ENCODE measurements around the gene KMT2E.

Gene KMT2E

DNA sequence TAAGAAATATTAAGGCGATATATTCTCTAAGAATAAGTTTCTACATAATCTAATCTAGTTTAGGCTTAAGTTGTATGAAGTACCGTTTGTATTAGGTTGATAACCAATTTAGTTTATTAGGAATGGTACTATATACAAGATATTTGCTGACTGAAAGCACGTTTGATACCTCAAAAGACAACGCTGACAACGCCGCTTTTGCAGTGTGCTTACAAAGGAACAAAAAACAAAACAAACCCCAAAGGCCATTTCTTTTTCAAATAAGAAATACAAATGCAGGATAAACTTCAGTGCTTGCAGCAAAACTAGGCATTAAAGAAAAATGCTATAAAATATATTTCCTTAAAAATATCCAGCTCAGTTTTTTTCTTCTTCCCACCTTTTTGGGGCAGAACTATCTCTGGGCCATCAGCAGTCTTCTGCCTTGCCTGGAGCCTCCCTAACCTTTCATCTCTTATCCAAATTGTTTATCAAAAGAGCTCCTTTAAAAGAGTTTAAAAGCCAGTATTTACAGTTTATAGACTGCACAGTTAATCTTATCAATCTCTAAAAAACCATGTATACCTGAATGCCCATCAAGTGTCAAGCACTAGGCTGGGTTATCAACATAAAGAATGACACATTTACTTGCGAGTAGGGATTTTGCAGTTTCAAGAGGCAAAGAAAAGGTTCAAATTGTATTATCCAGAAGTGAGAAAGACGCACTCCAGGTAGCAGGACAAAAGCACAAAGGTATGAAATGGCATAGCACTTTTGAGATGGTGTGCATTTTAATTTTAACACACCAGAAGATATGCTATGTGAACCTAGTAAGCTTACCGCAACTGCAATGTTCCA, 4.1 kb upstream of the KMT2E start:
- DNase-seq (ENCODE audit: low read depth), result no peak

DNA sequence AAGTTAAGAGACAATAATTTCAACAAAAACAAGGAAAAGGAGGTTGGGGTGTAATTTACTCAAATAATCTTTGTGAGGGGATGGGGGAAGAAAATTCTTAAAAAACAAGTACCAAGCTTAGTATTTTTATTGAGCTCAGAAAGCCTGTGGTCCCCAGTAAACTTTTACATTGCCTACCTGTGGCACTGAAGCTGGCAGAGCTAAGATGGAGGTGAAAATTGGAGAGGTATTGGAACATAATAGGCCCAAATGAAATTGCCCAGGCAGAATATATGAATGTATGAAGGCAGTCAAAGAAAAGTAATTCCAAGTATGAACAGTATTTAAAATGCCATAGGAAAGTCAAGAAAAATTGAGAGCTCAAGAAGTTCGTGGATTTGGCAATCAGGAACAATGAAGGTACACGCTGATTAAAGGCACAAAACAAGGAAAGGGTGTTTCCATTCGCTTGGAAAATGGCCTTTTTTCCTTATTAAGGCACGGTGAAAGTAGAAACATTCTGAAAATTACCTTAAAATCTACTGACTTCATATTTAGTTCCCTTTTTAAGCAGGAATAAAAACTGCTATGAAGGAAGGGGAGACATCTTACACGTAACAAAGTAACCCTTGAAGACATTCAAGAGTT, 3.4 kb upstream of the KMT2E start:
- DNase-seq (ENCODE audit: low read depth), result no peak

DNA sequence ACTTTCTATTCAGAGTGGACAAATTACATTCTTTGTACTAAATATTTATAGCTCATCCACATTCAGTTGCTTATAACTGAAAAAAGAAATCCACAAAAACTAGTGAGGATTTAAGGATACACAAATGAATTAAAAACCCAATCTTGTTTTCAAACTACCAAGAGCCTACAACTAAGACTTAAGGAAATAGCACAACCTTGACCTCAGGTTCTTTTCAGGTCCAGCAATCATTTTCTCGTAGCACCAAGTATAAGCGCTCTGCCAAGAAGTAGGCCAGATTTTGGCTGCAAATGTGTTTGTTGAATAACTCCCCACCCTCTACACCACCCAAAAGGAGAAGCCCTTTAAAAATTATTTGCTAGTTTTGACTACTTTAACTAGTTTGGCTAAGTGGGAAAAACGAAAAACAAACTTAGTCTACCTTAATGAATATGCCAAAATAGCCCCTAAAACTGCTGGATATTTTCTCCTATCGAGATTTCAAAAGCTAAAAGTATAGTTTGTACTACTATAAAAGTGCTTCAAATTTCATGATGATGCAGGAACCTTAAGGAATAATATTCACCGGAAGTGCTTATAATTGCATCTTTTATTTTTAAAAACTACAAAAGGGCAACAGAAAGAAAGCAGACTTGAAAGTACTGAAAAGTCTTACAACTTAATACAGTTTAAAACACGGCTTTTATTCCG, 2.7 kb upstream of the KMT2E start:
- peak; percentile 39 for DNase-seq (ENCODE audit: low read depth)

DNA sequence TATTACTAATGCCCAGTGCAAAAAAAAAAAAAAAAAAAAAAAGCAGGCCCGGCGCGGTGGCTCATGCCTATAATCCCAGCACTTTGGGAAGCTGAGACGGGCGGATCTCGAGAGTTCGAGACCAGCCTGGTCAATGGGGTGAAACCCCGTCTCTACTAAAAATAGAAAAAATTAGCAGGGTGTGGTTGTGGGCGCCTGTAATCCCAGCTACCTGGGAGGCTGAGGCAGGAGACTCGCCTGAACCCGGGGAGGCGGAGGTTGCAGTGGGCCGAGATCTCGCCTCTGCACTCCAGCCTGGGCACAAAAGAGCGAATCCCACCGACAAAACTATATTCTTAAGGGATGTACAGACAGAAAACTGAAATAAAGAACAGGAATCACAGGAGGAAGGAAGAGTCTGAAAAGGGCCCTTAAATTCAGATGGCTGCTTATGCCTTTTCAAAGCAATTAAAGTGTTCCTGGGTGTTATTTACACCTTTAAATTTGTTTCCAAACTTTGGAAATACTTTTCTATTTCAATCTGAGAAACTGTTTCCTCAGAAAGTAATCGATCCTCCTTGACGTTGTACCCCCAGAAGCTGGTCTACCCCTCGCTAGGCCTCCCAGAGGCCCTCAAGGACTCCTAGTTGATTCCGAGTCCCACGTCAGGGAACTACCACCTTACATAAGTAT, 2.0 kb upstream of the KMT2E start:
- no peak for DNase-seq (ENCODE audit: low read depth)

DNA sequence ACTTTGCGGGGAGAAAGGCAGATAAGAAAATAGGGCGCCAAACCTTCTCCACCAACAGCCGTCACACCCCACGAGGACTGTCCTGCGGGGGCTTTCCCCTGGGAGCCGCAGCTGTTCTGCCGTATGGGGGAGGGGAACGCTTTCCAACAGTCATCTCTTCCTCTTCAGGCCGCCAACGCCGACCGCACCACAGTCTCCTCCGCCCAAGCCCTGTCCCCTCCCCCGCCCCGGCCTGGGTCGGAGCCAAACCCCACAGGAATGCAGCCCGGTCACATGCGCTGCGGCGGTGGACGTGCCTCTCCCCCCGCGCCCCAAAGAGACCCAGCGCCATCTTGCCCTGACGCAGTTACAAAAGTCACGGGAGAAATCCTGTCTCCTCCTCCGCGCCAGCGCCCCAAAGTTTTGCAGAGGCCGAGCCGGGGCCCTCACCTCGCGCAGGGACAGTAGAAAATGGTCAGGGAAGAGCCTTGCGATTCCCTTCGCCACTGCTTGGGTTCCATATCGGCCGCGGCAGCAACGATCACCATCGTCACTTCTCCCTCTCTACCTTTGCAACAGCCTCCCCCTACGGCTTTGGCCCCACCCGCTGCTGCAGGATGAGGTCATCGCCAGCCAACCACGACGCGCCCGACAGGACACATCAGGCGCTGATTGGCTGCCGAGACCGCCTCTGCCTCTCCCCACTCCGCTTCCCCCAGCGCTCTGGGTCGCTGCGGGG, 1.3 kb upstream of the KMT2E start:
- peak; percentile 99 for DNase-seq (ENCODE audit: low read depth)

DNA sequence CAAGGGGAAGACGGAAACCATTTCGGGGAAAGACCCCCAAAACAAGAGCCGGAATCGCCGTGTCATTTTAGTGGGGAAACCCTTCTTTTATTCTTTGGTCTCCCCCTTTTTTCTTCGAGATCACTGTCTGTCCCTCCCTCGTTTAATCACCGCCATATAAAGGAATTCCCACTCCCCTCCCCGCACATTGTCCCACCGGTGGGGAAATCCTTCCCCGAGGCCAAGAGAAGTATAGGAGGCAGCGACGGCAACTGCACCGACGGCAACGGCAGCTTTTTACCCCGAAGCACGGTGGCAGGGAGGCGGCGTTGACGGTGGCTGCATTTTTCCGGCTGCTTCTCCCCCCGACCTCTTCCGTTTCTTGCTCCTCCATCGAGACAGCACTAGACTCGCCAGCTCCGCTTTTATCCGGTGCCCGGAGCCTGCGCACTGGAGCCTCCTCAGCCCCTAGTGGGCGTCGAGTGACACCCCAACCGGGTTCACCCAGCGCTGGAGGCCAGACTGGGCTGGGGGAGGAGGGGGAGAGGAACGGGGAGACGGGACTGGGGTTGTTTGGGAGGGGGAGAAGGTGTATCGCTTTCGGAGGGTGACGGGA, 687 bp upstream of the KMT2E start:
- peak; percentile 95 for DNase-seq (ENCODE audit: low read depth)

DNA sequence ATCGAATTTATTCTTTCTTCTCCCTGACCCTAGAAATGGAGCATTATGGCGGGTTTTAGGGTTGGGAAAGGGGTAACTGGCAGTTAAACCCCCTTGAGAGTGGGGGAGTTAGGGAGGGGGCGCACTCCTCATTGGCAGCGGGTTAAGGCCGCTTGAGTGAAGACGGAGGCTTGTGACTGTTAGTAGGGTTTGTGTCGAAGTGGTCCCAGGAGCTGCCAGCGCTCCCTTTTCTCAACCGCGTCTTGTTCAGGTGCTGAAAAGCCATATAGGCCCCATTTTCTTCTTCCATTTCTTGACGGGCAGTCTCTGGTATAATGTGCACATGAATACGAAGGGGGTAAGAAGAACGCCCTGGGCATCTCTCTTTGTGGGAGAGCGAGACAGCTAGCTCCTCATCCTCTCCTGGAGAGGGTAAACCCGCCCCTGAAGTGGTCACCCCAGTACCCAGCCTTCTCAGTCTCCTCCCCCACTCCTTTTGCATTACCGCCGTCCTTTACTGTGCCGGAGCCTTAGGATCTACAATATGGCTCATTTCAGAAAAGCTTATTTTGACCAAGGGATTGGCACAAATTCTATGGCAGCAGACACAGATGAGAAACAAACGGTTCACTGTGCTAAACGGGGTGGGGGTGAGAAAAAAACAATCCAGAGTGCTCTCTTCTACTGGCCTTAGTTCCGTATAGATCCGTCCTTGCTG, 836 bp downstream of the KMT2E start:
- peak; percentile 58 for DNase-seq (ENCODE audit: low read depth)

DNA sequence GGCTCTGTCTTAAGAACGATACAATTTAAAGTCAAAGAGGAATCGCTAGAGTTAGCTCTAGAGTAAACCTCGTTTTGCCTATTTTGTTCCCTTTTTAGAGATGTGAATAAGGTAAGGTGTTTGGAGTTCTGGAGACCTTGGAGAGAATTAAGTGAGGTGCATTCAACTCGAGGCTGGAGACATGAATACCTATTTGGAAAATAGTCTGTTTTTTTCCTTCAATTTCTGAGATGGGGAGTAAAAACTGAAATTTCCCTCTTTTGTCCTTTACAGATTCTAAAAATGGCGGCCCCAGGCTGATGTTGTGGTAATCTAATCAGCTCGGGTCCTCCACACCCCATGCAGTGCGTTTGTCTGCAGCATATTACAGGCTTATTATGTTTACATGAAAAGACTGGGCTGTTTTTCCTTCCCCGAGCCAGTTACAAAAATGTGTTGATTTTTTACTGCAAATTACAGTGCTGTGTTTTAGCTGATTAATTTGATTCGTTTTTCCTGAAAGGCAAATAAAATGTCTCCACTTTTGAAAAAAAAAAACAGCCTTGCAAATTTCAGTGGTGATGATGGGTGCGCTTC, 1.5 kb downstream of the KMT2E start:
- peak; percentile 50 for DNase-seq (ENCODE audit: low read depth)

DNA sequence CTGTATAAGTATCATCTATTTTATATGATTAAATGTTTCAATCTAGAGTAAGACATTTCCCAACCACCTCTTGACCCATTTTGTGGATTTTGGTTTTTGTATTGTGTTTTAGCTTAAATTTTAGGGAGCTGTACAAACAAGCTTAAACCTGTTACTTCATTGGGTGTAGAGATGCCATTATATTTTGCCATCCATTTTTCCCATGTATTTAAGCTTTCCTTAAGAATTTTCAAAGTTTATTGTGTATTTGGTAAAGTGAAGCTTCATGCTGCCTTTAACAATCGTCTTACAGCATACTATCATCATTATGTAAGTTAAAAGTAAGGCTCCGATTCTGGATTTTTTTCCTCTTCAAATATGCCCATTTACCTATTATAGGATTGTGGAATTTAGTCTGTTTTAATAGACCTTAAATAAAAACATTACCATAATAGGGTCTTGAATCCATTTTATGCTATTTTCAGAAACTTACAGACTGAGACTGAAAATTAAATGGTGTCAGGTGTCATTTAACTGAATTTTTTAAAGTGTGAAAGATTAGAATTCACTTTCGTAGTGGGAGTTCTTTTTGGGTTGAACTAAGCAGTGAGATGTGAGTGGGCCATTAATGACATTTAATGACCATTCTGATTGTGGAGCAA, 2.2 kb downstream of the KMT2E start:
- DNase-seq (ENCODE audit: low read depth), result no peak

DNA sequence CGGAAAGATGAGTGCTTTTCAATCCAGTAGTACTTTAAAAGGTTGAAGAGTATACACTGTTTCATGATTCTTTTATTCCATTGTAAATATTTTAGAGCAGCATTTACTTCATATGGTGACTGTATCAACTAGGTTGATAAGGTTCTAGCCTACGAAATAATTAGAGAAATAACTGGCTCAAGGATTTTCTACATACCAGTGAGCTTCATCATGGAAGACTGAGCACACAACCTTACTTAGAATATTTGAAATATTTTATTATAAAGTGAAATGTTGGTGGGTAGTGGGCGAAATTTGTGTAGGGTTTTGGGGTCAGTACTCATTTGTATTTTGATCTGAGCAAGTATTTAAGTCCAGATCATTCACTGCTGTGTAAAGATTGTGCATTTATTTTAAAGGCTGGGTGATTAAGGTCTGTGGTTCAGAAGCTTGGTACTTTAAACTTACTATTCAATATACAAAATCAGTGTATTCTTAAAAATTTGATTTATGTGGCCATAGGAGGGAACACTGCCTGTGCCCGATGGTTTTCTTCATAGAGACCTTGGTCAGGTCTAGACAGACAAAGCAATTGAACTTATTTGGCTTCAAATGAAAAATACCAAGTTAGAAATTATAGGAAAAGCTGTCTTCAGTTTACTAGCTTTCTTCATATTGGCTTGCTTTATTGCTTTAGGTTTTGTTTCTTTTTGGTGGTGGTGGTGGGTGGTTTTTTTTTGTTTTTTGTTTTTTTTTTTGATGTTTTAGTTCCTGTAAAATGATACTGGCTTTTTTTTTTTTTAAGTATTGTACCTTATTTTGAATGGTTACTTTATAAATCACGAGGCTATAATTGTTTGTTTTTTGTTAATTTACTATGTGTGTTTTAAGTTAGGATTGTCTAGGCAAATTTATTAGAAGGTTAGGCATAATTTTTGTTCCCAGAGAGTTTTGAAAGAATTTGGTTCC, 3.0 kb downstream of the KMT2E start:
- DNase-seq (ENCODE audit: low read depth), result peak; percentile 74

DNA sequence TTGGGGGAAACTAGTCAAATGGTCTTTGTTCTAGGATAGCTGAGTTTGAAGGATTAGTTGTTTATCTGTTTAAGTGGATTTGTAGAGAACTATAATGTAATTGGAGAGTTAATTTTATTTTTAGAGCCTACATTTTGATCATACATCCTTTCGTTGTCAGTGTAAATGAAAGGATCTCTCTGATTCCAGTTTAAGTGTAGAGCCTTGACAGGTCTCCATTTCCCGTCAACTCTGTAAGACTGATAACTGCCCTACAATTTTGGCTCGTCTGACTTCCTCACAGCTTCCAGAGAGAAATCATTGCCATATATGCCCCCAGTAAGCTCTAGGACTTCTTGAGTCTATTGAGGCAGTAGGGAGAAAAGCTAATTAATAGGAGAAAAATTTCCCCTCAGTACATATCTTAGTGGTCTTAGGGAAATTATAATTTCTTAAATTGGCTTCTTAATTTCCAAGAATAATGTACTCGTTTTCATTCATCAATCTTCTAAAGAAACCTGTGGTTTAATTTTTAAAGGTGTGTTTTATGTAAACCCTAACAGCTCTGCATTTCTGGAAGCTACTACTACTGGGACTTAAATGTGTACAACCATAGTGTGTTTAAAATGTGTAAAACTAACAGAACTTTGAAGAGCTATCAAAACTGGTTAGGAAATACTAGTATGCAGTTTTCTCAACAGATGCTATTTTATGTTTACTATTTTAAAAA, 3.8 kb downstream of the KMT2E start:
- no peak for DNase-seq (ENCODE audit: low read depth)

DNA sequence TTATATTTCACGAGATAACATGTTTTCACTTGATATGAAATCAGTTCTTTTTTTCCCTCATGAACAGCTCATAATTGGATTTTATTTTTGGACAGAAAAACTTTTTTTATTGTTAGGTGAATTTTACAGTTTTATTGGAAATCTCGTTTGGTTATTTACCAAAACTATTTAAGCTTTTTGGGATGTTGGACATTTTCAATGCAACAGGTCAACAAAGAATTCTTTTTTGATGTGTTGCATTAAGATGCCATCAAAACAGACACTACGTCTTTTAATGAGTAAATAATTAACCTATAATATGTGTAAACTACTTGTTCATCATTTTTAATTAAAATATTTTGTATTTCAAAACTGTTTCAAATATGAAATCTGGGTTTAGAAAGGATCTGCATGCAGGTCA, 5.3 kb downstream of the KMT2E start:
- DNase-seq (ENCODE audit: low read depth), result no peak

DNA sequence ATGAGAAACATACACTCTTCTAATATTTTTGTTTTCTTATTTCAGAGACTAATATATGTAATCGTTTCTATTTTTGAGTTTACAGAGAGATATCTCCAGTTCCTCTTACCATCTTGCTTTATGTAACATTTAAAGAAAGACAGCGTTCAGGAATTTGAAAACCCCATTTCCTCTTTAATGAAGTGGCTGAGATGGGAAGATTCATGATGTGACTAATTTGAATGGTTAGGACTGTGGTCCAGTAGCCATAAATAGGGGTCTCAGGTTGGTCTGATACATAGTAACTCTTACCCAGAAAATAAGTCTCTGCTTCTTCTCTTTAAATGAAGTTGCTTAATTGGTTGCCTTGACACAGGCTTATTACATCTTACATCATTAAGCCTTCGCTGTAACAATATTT, 6.9 kb downstream of the KMT2E start:
- DNase-seq (ENCODE audit: low read depth), result no peak

DNA sequence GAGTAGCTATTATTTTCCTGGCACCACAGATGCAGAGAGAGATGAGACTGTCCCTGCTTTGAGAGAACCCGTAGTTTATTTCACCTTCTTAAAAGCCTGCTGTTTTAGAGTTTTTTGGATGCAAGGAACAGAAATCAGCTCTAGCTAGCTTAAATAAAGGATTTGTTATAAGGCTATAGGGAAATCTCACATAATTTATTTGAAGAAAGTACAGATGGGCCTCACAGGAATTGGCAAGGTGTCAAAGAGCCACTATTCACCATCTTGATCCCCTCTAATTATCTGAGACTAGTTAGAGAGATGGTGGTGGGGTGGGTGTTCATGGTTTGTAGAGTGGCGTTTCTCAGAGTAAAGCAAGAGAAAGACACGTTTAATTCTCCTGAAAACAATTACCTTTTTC, 7.3 kb downstream of the KMT2E start:
- no peak for DNase-seq (ENCODE audit: low read depth)

DNA sequence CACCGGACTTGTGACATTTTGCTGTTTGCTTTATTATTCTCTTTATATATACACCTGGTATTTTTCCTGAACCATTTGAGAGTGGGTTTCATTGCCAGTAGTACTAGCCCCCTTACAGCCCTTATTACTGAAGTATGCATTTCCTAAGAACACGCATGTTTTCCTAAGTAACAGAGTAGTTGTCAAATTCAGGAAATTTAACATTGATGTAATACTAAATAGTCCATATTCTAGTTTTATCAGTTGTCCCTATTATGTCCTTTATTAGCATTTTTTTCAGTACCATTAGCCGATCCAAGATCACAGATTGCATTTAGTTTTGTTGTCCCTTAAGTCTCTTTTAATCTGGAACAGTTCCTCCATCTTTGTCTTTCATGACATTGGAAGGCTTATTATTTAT, 8.0 kb downstream of the KMT2E start:
- DNase-seq (ENCODE audit: low read depth), result no peak

DNA sequence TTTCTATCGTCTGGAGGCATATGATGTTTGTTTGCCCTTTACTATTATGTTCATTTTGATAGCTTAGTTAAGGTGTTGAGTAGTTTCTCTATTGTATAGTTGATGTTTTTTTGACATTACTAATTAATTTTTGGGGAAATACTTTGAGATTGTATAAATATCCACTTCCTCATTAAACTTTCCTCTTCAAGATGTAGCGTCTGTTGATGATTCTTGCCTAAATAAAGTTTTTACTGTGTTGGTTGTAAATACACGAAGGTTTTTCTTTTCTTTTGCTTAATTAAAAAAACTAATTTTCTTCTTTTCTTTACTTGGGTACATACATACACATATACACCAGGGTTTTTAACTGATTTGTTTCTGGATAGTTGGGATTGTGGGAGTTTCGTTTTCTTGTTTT, 8.5 kb downstream of the KMT2E start:
- DNase-seq (ENCODE audit: low read depth), result no peak

DNA sequence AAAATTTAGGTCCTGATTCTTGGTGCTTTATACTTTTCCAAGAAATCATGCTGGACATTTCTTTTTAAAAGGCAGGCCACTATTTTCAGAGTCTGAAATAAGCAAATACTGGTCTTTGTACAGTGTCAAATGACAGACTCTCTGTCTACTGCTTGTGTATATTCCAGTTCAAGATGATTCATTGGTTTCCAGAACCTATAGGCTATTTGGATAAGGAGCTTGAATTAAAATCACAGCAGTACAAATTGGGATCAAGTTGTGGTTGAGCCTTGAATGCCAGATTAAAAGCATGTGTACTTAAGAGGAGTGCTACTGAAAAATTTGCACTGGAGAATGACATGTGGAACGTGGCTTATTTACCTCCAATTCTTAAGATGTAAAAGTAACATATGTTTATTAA, 10.7 kb downstream of the KMT2E start:
- DNase-seq (ENCODE audit: low read depth), result peak; percentile 86

DNA sequence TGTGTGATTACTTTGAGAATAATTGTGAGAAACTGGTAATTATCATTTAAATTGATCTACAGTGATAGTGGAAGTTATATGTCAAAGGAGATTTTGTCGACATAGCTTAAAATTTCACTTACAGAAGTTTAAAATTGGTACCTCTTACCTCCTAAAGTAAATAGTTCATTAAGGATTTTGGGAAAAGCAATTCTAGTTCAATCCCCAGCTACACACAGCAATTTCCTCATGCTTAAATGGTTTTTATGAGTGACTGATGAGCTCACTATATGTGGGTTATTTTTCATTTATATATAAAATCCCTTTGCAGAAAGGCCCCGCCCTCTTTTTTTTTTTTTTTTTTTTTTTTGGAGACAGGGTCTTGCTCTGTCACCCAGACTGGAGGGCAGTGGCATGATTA, 12.7 kb downstream of the KMT2E start:
- DNase-seq (ENCODE audit: low read depth), result no peak
